CD4-positive, CD25-positive, alpha-beta regulatory T cell (primary cell): ENCODE data around the gene STXBP1. TPM values are rescaled to one million over a fixed set of nuclear protein-coding genes. Genes with fewer than 3 reads are reported as not detected.
A peak's percentile ranks its signal among the peaks of the same experiment; 100 is the strongest.

ENCODE experiments used
- ATAC-seq, 2 donors: fragments of 150-1000 bp; cut with Tn5 transposase; one replicate each; pipeline ENCODE4 v1.10.0; 2021; ENCODE audit warnings: low read depth in 2 of 2, moderate number of reproducible peaks in 2 of 2, moderate library complexity in 1 of 2
- DNase-seq, 3 donors: peaks; one replicate each; pipeline versions ENCODE4 v3.0.0 to v3.0.0-alpha.2; 2012 to 2022; ENCODE audit warnings: mixed read lengths in 1 of 3
- H3K27ac ChIP-seq: one replicate; pipeline ENCODE4 v1.7.0; 2013; ENCODE audit warnings: mild to moderate bottlenecking, low read length; ENCODE audit not compliant: insufficient read depth, poor library complexity, severe bottlenecking
- H3K27me3 ChIP-seq: one replicate; pipeline ENCODE4 v1.7.0; 2013; ENCODE audit warnings: low read length; ENCODE audit not compliant: control insufficient read depth, insufficient read depth
- H3K36me3 ChIP-seq: one replicate; pipeline ENCODE4 v1.7.0; 2013; ENCODE audit warnings: mild to moderate bottlenecking, low read length, moderate library complexity; ENCODE audit not compliant: control insufficient read depth, insufficient read depth
- H3K4me1 ChIP-seq: 2 replicates; pipeline ENCODE4 v1.7.0; 2013; ENCODE audit warnings: mild to moderate bottlenecking, low read length; ENCODE audit not compliant: insufficient read depth, control insufficient read depth, poor library complexity, severe bottlenecking
- H3K4me3 ChIP-seq: one replicate; pipeline ENCODE4 v1.7.0; 2013; ENCODE audit warnings: low read depth, mild to moderate bottlenecking, low read length, moderate library complexity
- H3K9me3 ChIP-seq, 2 experiments: 1 replicate in 1 of 2; 2 replicates in 1 of 2; pipeline ENCODE4 v1.7.0; 2013; ENCODE audit warnings: low read length in 2 of 2, mild to moderate bottlenecking in 1 of 2, moderate library complexity in 1 of 2; ENCODE audit not compliant: control insufficient read depth in 2 of 2
- H3K27ac Mint-ChIP-seq, 3 donors: one replicate each; pipeline ENCODE4 v1.8.0; 2020 to 2022; ENCODE audit warnings: mild to moderate bottlenecking in 3 of 3, mixed read lengths in 3 of 3, moderate library complexity in 2 of 3
- H3K27me3 Mint-ChIP-seq: one replicate; pipeline ENCODE4 v1.8.0; 2022; ENCODE audit warnings: mild to moderate bottlenecking, mixed read lengths
- H3K36me3 Mint-ChIP-seq: one replicate; pipeline ENCODE4 v1.8.0; 2020; ENCODE audit warnings: mixed read lengths
- H3K4me1 Mint-ChIP-seq, 4 donors: one replicate each; pipeline ENCODE4 v1.8.0; 2020 to 2022; ENCODE audit warnings: mixed read lengths in 4 of 4, mild to moderate bottlenecking in 1 of 4
- H3K4me3 Mint-ChIP-seq, 4 donors: one replicate each; pipeline ENCODE4 v1.8.0; 2020 to 2022; ENCODE audit warnings: mild to moderate bottlenecking in 4 of 4, mixed read lengths in 4 of 4, moderate library complexity in 3 of 4
- H3K9me3 Mint-ChIP-seq, 7 donors: one replicate each; pipeline ENCODE4 v1.8.0; 2020 to 2022; ENCODE audit warnings: mixed read lengths in 7 of 7, mild to moderate bottlenecking in 3 of 7, moderate library complexity in 2 of 7
- polyA plus RNA-seq, 4 donors: library from polyadenylated mRNA; unstranded; fragments of 300-500 nt; fragmentation: Illumina TruSeq; gene quantifications; one replicate each; pipeline ENCODE4 v1.2.3, GENCODE V29; 2021
- total RNA-seq: library from RNA; stranded (reverse); gene quantifications from one replicate; pipeline ENCODE4 v1.2.3, GENCODE V29; 2022

Gene STXBP1
- total and polyA plus RNA-seq, 5 donors from 2014 or later, result 0.07 to 1.3 (median 0.26) TPM

DNA sequence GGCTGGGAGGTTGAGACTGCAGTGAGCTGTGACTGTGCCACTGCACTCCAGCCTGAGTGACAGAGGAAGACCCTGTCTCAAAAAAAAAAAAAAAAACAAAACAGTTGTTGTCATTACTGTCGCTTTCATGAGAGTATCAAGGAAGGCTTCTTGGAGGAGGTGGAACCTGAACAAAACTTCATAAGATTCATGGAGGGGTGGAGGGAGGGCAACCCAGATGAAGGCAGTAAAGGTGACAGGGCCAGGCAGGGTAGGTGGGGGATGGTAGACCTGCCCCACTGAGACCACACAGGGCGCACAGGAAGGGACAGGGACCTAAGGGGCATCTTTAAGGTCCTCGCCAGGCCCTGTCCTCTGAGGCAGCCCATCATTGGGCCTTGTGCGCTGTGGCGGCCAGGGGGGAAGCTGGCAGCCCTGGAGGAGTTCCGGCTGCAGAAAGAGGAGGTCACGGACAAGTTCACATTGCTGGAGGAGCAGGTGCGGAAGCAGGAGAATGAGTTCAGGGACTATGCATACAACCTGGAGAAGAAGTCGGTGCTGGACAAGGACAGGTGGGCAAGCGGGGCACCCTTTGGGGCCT lies 98.2 kb downstream of the STXBP1 start:
- Mint-ChIP-seq H3K27me3 (peaks cover 1% of the 10 kb centered on the region), H3K27ac (peak overlapping the region in 2 of 3 donors; percentile 8 to 17)

DNA sequence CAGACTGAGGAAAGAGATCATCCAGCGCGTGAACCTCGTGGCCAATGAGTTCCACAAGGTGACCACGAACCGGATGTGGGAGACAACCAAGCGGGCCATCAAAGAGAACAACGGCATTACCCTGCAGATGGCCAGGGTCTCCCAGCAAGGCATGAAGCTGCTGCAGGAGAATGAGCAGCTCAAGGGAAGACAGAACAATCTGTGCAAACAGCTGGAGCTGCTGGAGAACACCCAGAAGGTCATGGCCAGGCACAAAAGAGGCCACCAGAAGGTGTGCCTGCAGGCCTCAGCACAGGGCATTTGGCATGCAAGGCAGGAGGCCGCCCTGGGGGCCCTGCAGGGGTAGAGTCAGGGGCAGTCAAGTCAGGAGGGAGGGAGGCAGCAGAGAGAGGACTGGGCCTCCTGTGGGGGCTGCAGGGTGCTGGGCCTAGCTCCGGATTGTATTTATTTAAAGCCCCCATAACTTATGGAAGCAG lies 99.2 kb downstream of the STXBP1 start:
- Histone ChIP-seq H3K4me3 (no peak overlapping the region), H3K9me3 (no peaks in the 10 kb centered on the region), H3K36me3 (no peaks in the 10 kb centered on the region), H3K27me3 (no peaks in the 10 kb centered on the region), H3K4me1 (peaks cover 18% of the 10 kb centered on the region), H3K27ac (no peak overlapping the region)
- H3K27me3 Mint-ChIP-seq, result peaks cover 7% of the 10 kb centered on the region
- DNase-seq (peak in 1 of 3 donors; percentile 35), ATAC-seq (no peak)
- peaks cover 0 to 2% (median 0%) of the 10 kb centered on the region in 7 donors for H3K9me3 Mint-ChIP-seq
- H3K4me1 Mint-ChIP-seq, result peaks cover 0 to 51% (median 14%) of the 10 kb centered on the region in 4 donors
- H3K27ac Mint-ChIP-seq, result peak overlapping the region; percentile 67 to 74 (median 67)
- H3K4me3 Mint-ChIP-seq, result peak overlapping the region in 2 of 4 donors; percentile 52 to 77
- peaks cover 3% of the 10 kb centered on the region for H3K36me3 Mint-ChIP-seq

More for the DNA sequence above, 98.2 kb downstream of the STXBP1 start:
- Mint-ChIP-seq H3K9me3 (peaks cover 0 to 2% (median 0%) of the 10 kb centered on the region in 7 donors), H3K36me3 (peaks cover 3% of the 10 kb centered on the region), H3K4me3 (peak overlapping the region in 3 of 4 donors; percentile 57 to 77 (median 70)), H3K4me1 (peaks cover 0 to 43% (median 8%) of the 10 kb centered on the region in 4 donors)
- Histone ChIP-seq H3K4me3 (no peak overlapping the region), H3K36me3 (no peaks in the 10 kb centered on the region), H3K27me3 (no peaks in the 10 kb centered on the region), H3K4me1 (peaks cover 13% of the 10 kb centered on the region), H3K9me3 (no peaks in the 10 kb centered on the region), H3K27ac (no peak overlapping the region)
- DNase-seq (no peak), ATAC-seq (no peak)

DNA sequence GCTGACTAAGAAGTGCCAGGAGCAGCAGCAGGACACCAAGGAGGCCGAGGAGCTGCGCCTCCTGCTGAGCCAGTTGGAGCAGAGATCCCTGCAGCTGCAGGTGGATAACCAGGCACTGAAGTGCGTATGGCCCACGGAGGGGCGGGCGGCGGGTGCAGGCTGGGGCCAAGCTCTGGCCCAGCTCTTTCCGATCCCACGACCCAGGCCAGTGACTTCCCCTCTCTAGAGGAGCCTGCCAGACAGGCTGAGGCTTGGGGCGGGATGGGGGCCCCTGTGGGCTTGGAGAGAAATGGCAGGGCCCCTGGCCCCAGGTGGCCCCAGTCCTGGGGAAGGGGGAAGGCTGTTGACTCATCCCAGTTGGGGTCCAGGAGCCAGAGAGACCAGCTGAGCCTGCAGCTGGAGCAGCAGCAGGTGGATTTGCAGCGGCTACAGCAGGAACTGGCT lies 99.8 kb downstream of the STXBP1 start:
- H3K27ac Mint-ChIP-seq, result no peak overlapping the region
- DNase-seq (no peak), ATAC-seq (no peak)
- peaks cover 7% of the 10 kb centered on the region for H3K27me3 Mint-ChIP-seq
- Histone ChIP-seq H3K4me3 (no peak overlapping the region), H3K27ac (no peak overlapping the region), H3K9me3 (no peaks in the 10 kb centered on the region), H3K27me3 (no peaks in the 10 kb centered on the region), H3K36me3 (no peaks in the 10 kb centered on the region), H3K4me1 (peaks cover 19% of the 10 kb centered on the region)
- H3K36me3 Mint-ChIP-seq, result peaks cover 3% of the 10 kb centered on the region
- H3K4me1 Mint-ChIP-seq, result peaks cover 0 to 51% (median 14%) of the 10 kb centered on the region in 4 donors
- H3K4me3 Mint-ChIP-seq, result peak overlapping the region in 2 of 4 donors; percentile 28 to 77
- H3K9me3 Mint-ChIP-seq, result peaks cover 0 to 2% (median 0%) of the 10 kb centered on the region in 7 donors

DNA sequence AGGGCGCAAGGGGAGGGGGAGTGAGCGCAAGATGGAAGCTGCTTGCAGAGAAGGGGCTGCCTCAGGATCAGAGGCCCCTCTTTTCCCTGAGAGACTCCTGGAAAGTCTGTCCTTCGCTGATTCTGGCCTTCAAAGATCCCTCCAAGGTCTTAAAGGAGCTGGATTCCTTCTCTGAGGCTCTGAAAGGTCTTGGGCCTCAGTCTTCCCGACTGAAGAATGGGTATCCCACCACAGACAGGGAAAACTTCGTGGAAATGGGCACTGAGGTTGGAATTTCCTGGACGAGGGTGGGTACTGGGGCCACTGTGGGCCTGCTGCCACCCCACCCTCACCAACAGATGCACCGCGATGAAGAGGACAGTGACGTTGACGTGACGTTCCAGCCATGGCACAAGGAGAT lies 100.3 kb downstream of the STXBP1 start:
- peaks cover 0 to 2% (median 0%) of the 10 kb centered on the region in 7 donors for H3K9me3 Mint-ChIP-seq
- DNase-seq, result no peak

DNA sequence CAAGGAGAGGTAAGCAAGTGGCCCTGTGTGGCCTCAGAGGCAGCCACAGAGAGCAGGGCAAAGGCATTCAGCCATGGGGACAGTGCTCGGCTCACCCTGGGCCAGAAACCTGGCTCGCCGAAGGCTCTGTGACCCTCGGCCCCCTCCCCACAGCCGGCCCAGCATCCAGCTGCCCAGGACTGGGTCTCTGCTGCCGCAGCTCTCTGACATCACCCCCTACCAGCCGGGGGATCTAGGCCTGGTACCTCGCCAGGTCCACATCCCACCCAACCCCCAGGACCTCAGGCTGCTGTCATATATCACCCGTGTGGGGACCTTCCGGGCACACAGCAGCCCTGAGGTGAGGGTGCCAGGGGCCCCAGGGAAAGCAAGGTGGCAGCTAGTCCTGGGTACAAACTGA lies 100.8 kb downstream of the STXBP1 start:
- H3K4me3 Mint-ChIP-seq, result peak overlapping the region in 2 of 4 donors; percentile 7 to 60
- peaks cover 19% of the 10 kb centered on the region for H3K4me1 ChIP-seq
- no peak for DNase-seq
- H3K9me3 Mint-ChIP-seq, result peaks cover 0 to 2% (median 0%) of the 10 kb centered on the region in 7 donors
- no peaks in the 10 kb centered on the region for H3K36me3 ChIP-seq
- no peaks in the 10 kb centered on the region for H3K9me3 ChIP-seq
- no peak for ATAC-seq
- peaks cover 3% of the 10 kb centered on the region for H3K36me3 Mint-ChIP-seq
- no peak overlapping the region for H3K27ac Mint-ChIP-seq
- no peaks in the 10 kb centered on the region for H3K27me3 ChIP-seq
- no peak overlapping the region for H3K4me3 ChIP-seq
- H3K27ac ChIP-seq, result no peak overlapping the region
- H3K4me1 Mint-ChIP-seq, result peaks cover 0 to 45% (median 12%) of the 10 kb centered on the region in 4 donors
- peaks cover 7% of the 10 kb centered on the region for H3K27me3 Mint-ChIP-seq

More for the DNA sequence above, 100.3 kb downstream of the STXBP1 start:
- Histone ChIP-seq H3K27me3 (no peaks in the 10 kb centered on the region), H3K36me3 (no peaks in the 10 kb centered on the region), H3K4me3 (no peak overlapping the region), H3K9me3 (no peaks in the 10 kb centered on the region), H3K4me1 (peaks cover 19% of the 10 kb centered on the region), H3K27ac (no peak overlapping the region)
- Mint-ChIP-seq H3K4me1 (peaks cover 0 to 48% (median 14%) of the 10 kb centered on the region in 4 donors), H3K36me3 (peaks cover 3% of the 10 kb centered on the region), H3K27me3 (peaks cover 7% of the 10 kb centered on the region), H3K27ac (no peak overlapping the region), H3K4me3 (peak overlapping the region in 3 of 4 donors; percentile 28 to 60 (median 50))
- ATAC-seq, result no peak

DNA sequence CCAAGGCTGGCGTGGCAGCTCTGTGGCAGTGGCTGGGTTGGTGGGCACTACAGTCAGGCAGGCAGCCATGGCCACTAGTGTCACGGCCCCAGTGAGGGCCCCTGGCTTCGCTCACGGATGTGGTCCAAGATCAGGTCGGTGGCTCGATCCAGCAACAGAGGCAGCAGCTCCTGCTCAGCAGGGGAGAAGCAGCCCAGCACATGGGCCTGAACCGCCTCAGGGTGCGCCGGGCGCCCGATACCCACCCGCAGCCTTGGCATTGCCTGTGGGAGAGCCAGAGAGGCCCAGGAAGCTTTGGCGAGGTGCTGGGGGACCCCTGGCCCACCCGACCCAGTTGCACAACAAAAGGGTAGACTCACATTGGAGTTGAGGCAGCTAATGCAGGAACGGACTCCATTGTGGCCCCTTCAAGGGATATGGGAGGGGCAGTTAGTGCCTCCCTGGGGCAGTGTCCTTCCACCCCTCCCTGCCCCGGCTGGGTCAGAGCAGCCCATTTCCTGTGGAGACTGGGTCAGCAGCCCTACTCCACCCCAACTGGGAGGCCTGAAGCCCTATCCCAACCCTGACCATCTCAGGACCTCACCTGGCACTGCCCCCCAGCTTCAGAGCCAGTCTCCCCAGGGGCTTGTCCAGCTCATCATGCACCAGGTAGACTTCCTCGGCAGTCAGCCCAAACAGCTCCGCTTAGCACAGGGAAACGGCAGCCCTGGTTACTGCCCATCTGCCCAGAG lies 102.1 kb downstream of the STXBP1 start:
- Mint-ChIP-seq H3K27ac (peak overlapping the region in 1 of 3 donors; percentile 11), H3K4me3 (peak overlapping the region; percentile 81 to 88 (median 83)), H3K27me3 (peaks cover 7% of the 10 kb centered on the region), H3K9me3 (peaks cover 0 to 1% (median 0%) of the 10 kb centered on the region in 7 donors), H3K4me1 (peaks cover 0 to 41% (median 11%) of the 10 kb centered on the region in 4 donors), H3K36me3 (no peaks in the 10 kb centered on the region)
- H3K27me3 ChIP-seq, result no peaks in the 10 kb centered on the region
- H3K27ac ChIP-seq, result no peak overlapping the region
- DNase-seq, result no peak
- peaks cover 19% of the 10 kb centered on the region for H3K4me1 ChIP-seq
- H3K4me3 ChIP-seq, result no peak overlapping the region
- H3K9me3 ChIP-seq, result no peaks in the 10 kb centered on the region
- ATAC-seq, result no peak
- H3K36me3 ChIP-seq, result no peaks in the 10 kb centered on the region

DNA sequence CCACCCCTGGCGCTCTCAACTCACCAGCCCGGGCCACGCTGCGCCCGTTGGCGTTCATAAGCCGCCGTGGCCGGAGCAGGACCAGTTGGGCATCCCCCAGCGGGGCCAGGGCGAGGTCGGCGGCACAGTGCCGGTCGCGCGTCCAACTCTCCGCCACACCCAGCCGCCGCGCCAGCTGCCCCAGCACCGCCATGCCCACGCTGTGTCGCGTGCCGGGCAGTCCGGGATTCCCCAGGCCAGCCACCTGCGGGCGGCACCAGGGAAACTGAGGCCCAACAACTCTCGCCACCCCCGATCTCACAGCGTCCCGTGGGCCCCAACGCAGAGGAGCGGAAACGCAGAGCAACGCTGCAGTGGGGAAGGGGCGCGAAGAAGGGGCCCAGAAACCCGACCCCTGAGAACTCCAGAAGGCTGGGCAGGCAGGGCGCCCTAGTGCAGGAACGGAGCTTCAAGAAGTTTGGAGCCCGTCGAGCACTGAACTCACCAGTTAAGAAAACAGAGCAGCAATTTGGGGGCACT lies 102.9 kb downstream of the STXBP1 start:
- Histone ChIP-seq H3K27ac (peak overlapping the region; percentile 81), H3K4me3 (peak overlapping the region; percentile 37), H3K27me3 (no peaks in the 10 kb centered on the region), H3K4me1 (peaks cover 22% of the 10 kb centered on the region), H3K9me3 (no peaks in the 10 kb centered on the region), H3K36me3 (no peaks in the 10 kb centered on the region)
- Mint-ChIP-seq H3K4me3 (peak overlapping the region; percentile 86 to 99 (median 98)), H3K27me3 (peaks cover 7% of the 10 kb centered on the region), H3K9me3 (peaks cover 0 to 1% (median 0%) of the 10 kb centered on the region in 7 donors), H3K4me1 (peaks cover 0 to 49% (median 18%) of the 10 kb centered on the region in 4 donors), H3K27ac (peak overlapping the region; percentile 40 to 99 (median 96)), H3K36me3 (no peaks in the 10 kb centered on the region)
- ATAC-seq, result peak in 1 of 2 donors; percentile 2
- DNase-seq, result no peak
